ENCODE data around the gene CRELD1. TPM values are rescaled to one million over a fixed set of nuclear protein-coding genes. Genes with fewer than 3 reads are reported as not detected.

CRELD1 gene
- total RNA-seq, 1 donor from 2014 or later = 60.3 TPM

DNA sequence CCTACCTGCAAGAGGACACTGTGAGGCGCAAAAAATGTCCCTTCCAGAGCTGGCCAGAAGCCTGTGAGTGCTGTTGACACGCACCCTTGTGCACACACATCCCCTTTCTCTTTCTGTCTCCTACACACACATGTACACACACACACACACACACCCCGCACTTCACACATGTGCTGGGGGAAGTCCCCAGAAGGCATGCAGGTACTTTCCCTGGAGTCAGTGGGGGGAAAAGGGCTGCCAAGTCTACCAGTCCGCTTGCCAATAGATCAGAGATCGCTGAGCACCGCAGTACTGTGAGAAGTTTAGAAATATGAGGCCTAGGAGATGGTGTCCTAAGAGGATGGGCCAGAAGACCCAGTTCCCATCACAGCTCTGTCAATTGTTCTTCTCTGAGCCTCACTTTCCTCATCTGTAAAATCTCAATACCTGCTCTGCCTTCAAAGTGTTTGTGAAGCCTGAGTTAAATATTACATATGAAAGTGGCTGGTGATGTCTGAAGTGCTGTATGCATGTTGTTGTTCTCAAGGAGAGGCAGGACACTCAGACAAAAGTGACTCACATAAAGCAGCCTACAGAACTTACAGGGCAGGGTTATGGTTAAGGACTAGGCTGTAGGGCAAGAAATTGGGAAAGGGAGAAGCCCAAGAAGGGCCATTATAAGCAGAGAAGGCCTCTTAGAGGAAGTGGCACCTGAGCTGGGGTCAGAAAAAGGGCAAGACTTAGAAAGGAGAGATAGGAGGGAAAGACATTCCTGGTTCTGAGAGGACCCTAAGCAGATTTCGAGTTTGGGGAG, 24.2 kb upstream of the CRELD1 start:
- Mint-ChIP-seq H3K27ac (no peak overlapping the region), H3K9me3 (ENCODE audit: low read depth) (no peaks in the 10 kb centered on the region), H3K27me3 (no peaks in the 10 kb centered on the region), H3K4me1 (ENCODE audit: low read depth) (peaks cover 2% of the 10 kb centered on the region), H3K36me3 (ENCODE audit: insufficient read depth) (no peaks in the 10 kb centered on the region), H3K4me3 (ENCODE audit: low read depth) (no peak overlapping the region)
- no peak for TF ChIP-seq CTCF (IDR thresholded peaks at IDR 0.05; ENCODE audit: unreplicated experiment)
- no peak for DNase-seq (ENCODE audit: low spot score, unreplicated experiment)

DNA sequence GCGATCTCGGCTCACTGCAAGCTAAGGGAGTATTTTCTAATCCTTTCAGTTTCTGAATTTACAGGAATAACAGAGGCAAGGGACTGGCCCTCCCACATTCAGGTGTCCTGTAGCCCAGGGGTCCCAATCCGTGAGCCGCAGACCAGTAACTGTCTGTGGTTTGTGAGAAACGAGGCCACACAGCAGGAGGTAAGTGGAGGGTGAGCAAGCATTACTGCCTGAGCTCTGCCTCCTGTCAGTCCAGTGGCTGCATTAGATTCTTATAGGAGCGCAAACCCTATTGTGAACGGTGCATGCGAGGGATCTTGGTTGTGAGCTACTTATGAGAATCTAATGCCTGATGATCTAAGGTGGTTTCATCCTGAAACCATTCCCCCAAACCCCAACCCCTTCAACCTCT, 21.8 kb upstream of the CRELD1 start:
- TF ChIP-seq CTCF (IDR thresholded peaks at IDR 0.05; ENCODE audit: unreplicated experiment) = no peak

GRCh38 chr3:9912294-9912935, 21.2 kb upstream of the CRELD1 start:
- Mint-ChIP-seq H3K4me3 (ENCODE audit: low read depth) (no peak overlapping the region), H3K27ac (no peak overlapping the region), H3K4me1 (ENCODE audit: low read depth) (peaks cover 14% of the 10 kb centered on the region), H3K9me3 (ENCODE audit: low read depth) (no peaks in the 10 kb centered on the region), H3K36me3 (ENCODE audit: insufficient read depth) (no peaks in the 10 kb centered on the region), H3K27me3 (no peaks in the 10 kb centered on the region)
- DNase-seq (ENCODE audit: low spot score, unreplicated experiment) = no peak
- TF ChIP-seq CTCF (IDR thresholded peaks at IDR 0.05; ENCODE audit: unreplicated experiment) = no peak

More for the DNA sequence above, 21.8 kb upstream of the CRELD1 start:
- peaks cover 10% of the 10 kb centered on the region for H3K4me1 Mint-ChIP-seq (ENCODE audit: low read depth)
- H3K4me3 Mint-ChIP-seq (ENCODE audit: low read depth) = no peak overlapping the region
- no peaks in the 10 kb centered on the region for H3K36me3 Mint-ChIP-seq (ENCODE audit: insufficient read depth)
- H3K9me3 Mint-ChIP-seq (ENCODE audit: low read depth) = no peaks in the 10 kb centered on the region
- DNase-seq (ENCODE audit: low spot score, unreplicated experiment) = no peak
- no peak overlapping the region for H3K27ac Mint-ChIP-seq
- H3K27me3 Mint-ChIP-seq = no peaks in the 10 kb centered on the region

- Mint-ChIP-seq H3K27ac (no peak overlapping the region), H3K9me3 (ENCODE audit: low read depth) (no peaks in the 10 kb centered on the region), H3K27me3 (no peaks in the 10 kb centered on the region), H3K36me3 (ENCODE audit: insufficient read depth) (no peaks in the 10 kb centered on the region), H3K4me1 (ENCODE audit: low read depth) (peaks cover 16% of the 10 kb centered on the region), H3K4me3 (ENCODE audit: low read depth) (no peak overlapping the region)
- TF ChIP-seq CTCF (IDR thresholded peaks at IDR 0.05; ENCODE audit: unreplicated experiment) = no peak
- DNase-seq (ENCODE audit: low spot score, unreplicated experiment) = no peak
Measured at GRCh38 chr3:9913601-9914000, 20.0 kb upstream of the CRELD1 start.

DNA sequence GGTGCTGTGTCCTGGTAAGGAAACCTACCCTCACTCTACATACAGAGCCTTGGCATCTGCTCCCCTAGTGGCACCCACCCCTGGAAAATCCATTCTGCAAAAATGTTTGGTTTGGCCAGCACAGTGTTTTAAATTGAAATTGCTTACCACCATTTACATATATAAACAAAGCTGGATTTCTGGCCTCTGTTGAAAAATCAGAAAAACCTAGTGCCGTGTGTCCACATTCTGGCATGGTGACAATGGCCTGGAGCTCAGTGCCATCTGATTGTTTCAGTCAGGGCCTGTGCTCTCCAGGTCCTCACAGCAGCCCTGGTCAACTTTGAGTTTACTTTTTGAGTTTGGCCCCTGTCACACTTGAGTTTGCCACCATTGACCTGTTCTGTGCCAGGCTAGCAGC, 19.6 kb upstream of the CRELD1 start:
- DNase-seq (ENCODE audit: low spot score, unreplicated experiment) = no peak
- H3K4me3 Mint-ChIP-seq (ENCODE audit: low read depth) = no peak overlapping the region
- no peak for TF ChIP-seq CTCF (IDR thresholded peaks at IDR 0.05; ENCODE audit: unreplicated experiment)
- no peaks in the 10 kb centered on the region for H3K27me3 Mint-ChIP-seq
- peaks cover 16% of the 10 kb centered on the region for H3K4me1 Mint-ChIP-seq (ENCODE audit: low read depth)
- no peak overlapping the region for H3K27ac Mint-ChIP-seq
- H3K36me3 Mint-ChIP-seq (ENCODE audit: insufficient read depth) = no peaks in the 10 kb centered on the region
- H3K9me3 Mint-ChIP-seq (ENCODE audit: low read depth) = no peaks in the 10 kb centered on the region
